Measurements from ENCODE around the gene CA10. TPM values are rescaled to one million over a fixed set of nuclear protein-coding genes. Genes with fewer than 3 reads are reported as not detected.

CA10 gene
- total RNA-seq, 1 donor from 2014 or later: not detected

DNA sequence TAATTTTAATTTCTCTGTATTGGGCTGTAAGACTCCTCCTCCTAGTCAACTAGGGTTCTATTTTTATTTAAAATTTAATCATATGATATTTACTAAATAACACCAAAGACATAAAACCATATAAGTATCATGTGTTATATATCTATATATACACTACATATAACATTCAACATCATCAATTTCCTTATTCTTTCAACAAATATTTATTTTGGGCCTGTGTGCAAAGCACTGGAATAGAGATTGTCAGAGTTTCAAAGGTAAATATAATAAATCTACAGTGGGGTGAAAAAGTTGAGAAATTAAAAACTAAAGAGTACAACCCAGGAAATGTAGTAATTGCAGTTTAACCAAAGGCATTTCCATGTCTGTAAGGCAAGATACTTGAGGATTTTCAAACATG lies 364.0 kb downstream of the CA10 start:
- Mint-ChIP-seq H3K36me3 (ENCODE audit: unreplicated experiment) (no peaks in the 10 kb centered on the region), H3K4me1 (ENCODE audit: unreplicated experiment) (no peaks in the 10 kb centered on the region), H3K4me3 (ENCODE audit: unreplicated experiment) (no peak overlapping the region), H3K27ac (ENCODE audit: unreplicated experiment) (no peak overlapping the region), H3K9me3 (ENCODE audit: unreplicated experiment) (no peaks in the 10 kb centered on the region), H3K27me3 (ENCODE audit: unreplicated experiment) (no peaks in the 10 kb centered on the region)
- no peak for DNase-seq (ENCODE audit: extremely low spot score, unreplicated experiment)
- TF ChIP-seq, protein P1, sequence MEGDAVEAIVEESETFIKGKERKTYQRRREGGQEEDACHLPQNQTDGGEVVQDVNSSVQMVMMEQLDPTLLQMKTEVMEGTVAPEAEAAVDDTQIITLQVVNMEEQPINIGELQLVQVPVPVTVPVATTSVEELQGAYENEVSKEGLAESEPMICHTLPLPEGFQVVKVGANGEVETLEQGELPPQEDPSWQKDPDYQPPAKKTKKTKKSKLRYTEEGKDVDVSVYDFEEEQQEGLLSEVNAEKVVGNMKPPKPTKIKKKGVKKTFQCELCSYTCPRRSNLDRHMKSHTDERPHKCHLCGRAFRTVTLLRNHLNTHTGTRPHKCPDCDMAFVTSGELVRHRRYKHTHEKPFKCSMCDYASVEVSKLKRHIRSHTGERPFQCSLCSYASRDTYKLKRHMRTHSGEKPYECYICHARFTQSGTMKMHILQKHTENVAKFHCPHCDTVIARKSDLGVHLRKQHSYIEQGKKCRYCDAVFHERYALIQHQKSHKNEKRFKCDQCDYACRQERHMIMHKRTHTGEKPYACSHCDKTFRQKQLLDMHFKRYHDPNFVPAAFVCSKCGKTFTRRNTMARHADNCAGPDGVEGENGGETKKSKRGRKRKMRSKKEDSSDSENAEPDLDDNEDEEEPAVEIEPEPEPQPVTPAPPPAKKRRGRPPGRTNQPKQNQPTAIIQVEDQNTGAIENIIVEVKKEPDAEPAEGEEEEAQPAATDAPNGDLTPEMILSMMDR (IDR thresholded peaks at IDR 0.05): no peak

DNA sequence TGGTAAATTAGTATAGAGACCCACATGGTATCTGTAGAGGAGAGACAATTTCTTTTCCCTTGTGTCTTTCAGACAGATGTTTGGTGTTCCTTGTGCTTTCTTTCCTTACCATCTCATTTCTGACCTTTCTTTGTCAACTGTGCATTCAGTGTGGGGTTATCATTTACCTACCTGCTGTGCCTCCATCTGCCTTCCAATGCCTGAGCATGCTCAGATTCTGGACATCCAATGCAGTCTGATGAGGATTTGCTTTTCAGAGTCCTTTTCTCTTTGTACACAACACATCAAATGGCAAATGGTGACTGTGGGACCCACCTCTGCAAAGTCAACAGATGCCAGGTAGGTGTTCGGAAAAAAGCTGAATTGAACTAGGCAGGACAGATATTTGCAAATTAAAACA lies 364.8 kb downstream of the CA10 start:
- H3K4me3 Mint-ChIP-seq (ENCODE audit: unreplicated experiment): no peak overlapping the region
- TF ChIP-seq, protein P1 (IDR thresholded peaks at IDR 0.05): no peak
- H3K9me3 Mint-ChIP-seq (ENCODE audit: unreplicated experiment): no peaks in the 10 kb centered on the region
- no peak overlapping the region for H3K27ac Mint-ChIP-seq (ENCODE audit: unreplicated experiment)
- no peaks in the 10 kb centered on the region for H3K4me1 Mint-ChIP-seq (ENCODE audit: unreplicated experiment)
- no peaks in the 10 kb centered on the region for H3K36me3 Mint-ChIP-seq (ENCODE audit: unreplicated experiment)
- no peak for DNase-seq (ENCODE audit: extremely low spot score, unreplicated experiment)
- no peaks in the 10 kb centered on the region for H3K27me3 Mint-ChIP-seq (ENCODE audit: unreplicated experiment)

DNA sequence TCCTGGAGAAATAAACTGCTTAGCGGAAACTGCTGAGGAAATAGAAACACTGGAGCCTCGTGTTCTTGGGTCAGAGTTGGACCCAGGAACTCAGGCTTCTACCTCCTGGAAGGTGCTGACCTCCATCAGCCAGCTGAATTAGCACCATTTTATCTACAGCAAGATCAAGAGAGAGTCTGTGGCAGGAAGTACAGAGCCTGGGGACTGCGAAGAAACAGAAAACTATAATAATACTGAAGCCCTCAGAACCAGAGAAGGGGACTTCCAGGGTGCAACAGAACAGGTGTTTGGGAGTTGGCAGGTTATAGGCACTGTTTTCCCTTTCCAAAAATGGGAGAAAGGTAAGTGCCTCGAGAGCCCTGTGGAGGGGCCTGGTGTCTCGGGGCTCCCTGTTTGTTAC lies 379.7 kb downstream of the CA10 start:
- DNase-seq (ENCODE audit: extremely low spot score, unreplicated experiment): no peak
- Mint-ChIP-seq H3K27ac (ENCODE audit: unreplicated experiment) (no peak overlapping the region), H3K4me3 (ENCODE audit: unreplicated experiment) (no peak overlapping the region), H3K9me3 (ENCODE audit: unreplicated experiment) (no peaks in the 10 kb centered on the region), H3K27me3 (ENCODE audit: unreplicated experiment) (no peaks in the 10 kb centered on the region), H3K4me1 (ENCODE audit: unreplicated experiment) (no peaks in the 10 kb centered on the region), H3K36me3 (ENCODE audit: unreplicated experiment) (no peaks in the 10 kb centered on the region)
- TF ChIP-seq, protein P1 (IDR thresholded peaks at IDR 0.05): no peak

DNA sequence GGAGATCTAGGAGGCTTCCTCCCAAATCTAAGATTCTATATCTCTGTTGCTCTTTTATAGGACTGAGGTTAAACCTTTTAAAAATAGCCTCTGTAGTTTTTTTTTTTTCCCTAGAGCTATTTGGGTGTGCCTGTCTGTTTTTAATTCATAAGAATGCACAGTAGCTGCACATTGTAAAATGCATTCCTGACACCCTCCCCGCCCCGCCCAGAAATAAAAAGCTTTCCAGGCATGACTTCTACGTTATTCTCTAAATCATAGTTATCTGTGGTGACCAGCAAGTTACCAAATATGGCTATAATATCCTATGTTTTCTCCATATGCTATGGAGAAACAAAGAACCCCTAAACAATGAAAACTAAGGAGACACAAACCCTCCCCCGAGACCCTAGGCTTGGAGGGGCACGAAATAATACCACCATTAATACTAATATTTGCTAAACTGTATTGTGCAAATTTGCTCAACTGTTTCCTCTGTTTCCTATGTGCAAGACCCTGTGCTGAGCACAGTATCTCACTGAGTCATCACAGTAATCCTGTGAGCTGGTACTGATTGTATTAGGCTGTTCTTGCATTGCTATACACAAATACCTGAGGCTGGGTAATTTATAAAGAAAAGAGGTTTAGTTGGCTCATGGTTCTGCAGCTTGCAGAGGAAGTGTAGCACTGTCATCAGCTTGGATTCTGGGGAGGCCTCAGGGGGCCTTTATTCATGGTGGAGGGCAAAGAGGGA lies 388.3 kb downstream of the CA10 start:
- no peaks in the 10 kb centered on the region for H3K27me3 Mint-ChIP-seq (ENCODE audit: unreplicated experiment)
- peaks cover 3% of the 10 kb centered on the region for H3K4me1 Mint-ChIP-seq (ENCODE audit: unreplicated experiment)
- TF ChIP-seq, protein P1 (IDR thresholded peaks at IDR 0.05): no peak
- no peak overlapping the region for H3K27ac Mint-ChIP-seq (ENCODE audit: unreplicated experiment)
- no peak for DNase-seq (ENCODE audit: extremely low spot score, unreplicated experiment)
- H3K36me3 Mint-ChIP-seq (ENCODE audit: unreplicated experiment): no peaks in the 10 kb centered on the region
- H3K9me3 Mint-ChIP-seq (ENCODE audit: unreplicated experiment): no peaks in the 10 kb centered on the region
- no peak overlapping the region for H3K4me3 Mint-ChIP-seq (ENCODE audit: unreplicated experiment)

DNA sequence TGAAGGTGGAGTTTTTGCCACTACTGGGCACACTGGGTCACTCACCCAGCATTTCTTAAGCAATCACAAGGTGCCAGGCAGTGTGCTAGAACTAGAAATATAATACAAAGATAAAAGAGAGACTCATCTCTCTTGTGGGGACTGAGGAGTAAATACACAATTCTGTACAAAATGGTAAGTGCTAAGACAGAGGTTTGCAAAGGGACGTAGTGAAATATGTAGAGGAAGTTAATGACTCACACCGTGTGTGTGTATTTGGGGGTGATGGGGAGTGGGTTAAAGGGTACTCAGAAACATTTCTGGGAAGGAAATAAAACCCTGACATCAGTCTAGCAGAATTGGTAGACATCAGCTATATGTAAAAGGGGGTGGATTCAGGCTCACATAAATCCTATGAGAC lies 389.3 kb downstream of the CA10 start:
- DNase-seq (ENCODE audit: extremely low spot score, unreplicated experiment): no peak
- Mint-ChIP-seq H3K36me3 (ENCODE audit: unreplicated experiment) (no peaks in the 10 kb centered on the region), H3K9me3 (ENCODE audit: unreplicated experiment) (no peaks in the 10 kb centered on the region), H3K27me3 (ENCODE audit: unreplicated experiment) (peaks cover 1% of the 10 kb centered on the region), H3K4me3 (ENCODE audit: unreplicated experiment) (no peak overlapping the region), H3K4me1 (ENCODE audit: unreplicated experiment) (peaks cover 3% of the 10 kb centered on the region), H3K27ac (ENCODE audit: unreplicated experiment) (no peak overlapping the region)
- TF ChIP-seq, protein P1 (IDR thresholded peaks at IDR 0.05): no peak

All from osteocyte (in vitro differentiated cells).